Endothelial cell of umbilical vein (primary cell): ENCODE data around the gene ATAD2B. TPM values are rescaled to one million over a fixed set of nuclear protein-coding genes. Genes with fewer than 3 reads are reported as not detected.

ENCODE experiments used
- BruUV-seq: library from RNA; stranded (reverse); fragments of 400-500 nt; replicated peaks from 2 replicates; lab custom pipeline; 2021; lab: Mats Ljungman, UMichigan
- CTCF ChIA-PET: fragments of 300-600, 350-600 bp; sonication (Branson Sonifier 250); formaldehyde crosslinking; loops from one replicate; lab custom pipeline; 2021; ENCODE audit warnings: antibody characterized with exemption, inconsistent platforms; lab: Charles Lee
- POLR2A ChIA-PET: fragments of 300-600, 350-600 bp; sonication (Branson Sonifier 250); formaldehyde crosslinking; loops from one replicate; lab custom pipeline; 2021; ENCODE audit warnings: antibody characterized with exemption, inconsistent platforms; lab: Charles Lee
- DNase-seq: peaks from one replicate; pipeline ENCODE4 v3.0.0-alpha.2; 2011; ENCODE audit warnings: low read depth, low spot score
- FAIRE-seq: peaks from 2 replicates; lab custom pipeline; 2011; peaks lifted over from hg19 to GRCh38; lab: Jason Lieb, UNC
- H2AFZ ChIP-seq: 2 replicates; pipeline ENCODE4 v1.6.0; 2012; ENCODE audit warnings: low read depth, low read length, control low read depth, inconsistent platforms
- H3K27ac ChIP-seq: 2 replicates; pipeline ENCODE4 v1.5.1; 2011; ENCODE audit warnings: low read depth, mild to moderate bottlenecking, control low read depth, low read length, moderate library complexity; ENCODE audit not compliant: insufficient read depth
- H3K27me3 ChIP-seq, 2 experiments: 2 replicates each; pipeline versions ENCODE4 v1.6.0 to v1.6.1; 2011; ENCODE audit warnings: low read length in 2 of 2, mixed read lengths in 1 of 2; ENCODE audit not compliant: control insufficient read depth in 2 of 2, insufficient read depth in 2 of 2
- H3K36me3 ChIP-seq, 2 experiments: 2 replicates in 1 of 2; 3 replicates in 1 of 2; pipeline ENCODE4 v1.5.1; 2011; ENCODE audit warnings: low read length in 2 of 2, mild to moderate bottlenecking in 1 of 2, moderate library complexity in 1 of 2; ENCODE audit not compliant: control insufficient read depth in 2 of 2, insufficient read depth in 2 of 2; ENCODE audit errors: extremely low read depth in 1 of 2
- H3K4me1 ChIP-seq: 3 replicates; pipeline ENCODE4 v1.5.1; 2011; ENCODE audit warnings: mild to moderate bottlenecking, low read length; ENCODE audit not compliant: control insufficient read depth, insufficient read depth; ENCODE audit errors: extremely low read depth
- H3K4me2 ChIP-seq: 2 replicates; pipeline ENCODE4 v1.6.1; 2011; ENCODE audit warnings: low read length, control low read depth, mixed read lengths; ENCODE audit not compliant: insufficient read depth
- H3K4me3 ChIP-seq, 3 experiments: fragments of 200-600 bp in 1 of 3; sonication (generic), shearing (Covaris generic) in 1 of 3; replicated peaks in 1 of 3; 2 replicates each; pipeline ENCODE4 v1.5.1; 2011 to 2016; ENCODE audit warnings: control low read depth in 3 of 3, low read length in 3 of 3, mild to moderate bottlenecking in 2 of 3, inconsistent platforms in 1 of 3, low read depth in 1 of 3, moderate library complexity in 1 of 3; ENCODE audit not compliant: insufficient read depth in 1 of 3
- H3K79me2 ChIP-seq: 2 replicates; pipeline ENCODE4 v1.6.0; 2012; ENCODE audit warnings: low read length, inconsistent platforms; ENCODE audit not compliant: control insufficient read depth, insufficient read depth
- H3K9ac ChIP-seq: replicated peaks from 2 replicates; pipeline ENCODE3; 2011; ENCODE audit warnings: low read length, control low read depth; ENCODE audit not compliant: insufficient read depth; ENCODE audit errors: extremely low read depth
- H3K9me1 ChIP-seq: replicated peaks from 3 replicates; pipeline ENCODE4 v1.6.0; 2011; ENCODE audit warnings: mild to moderate bottlenecking, low read length; ENCODE audit not compliant: control insufficient read depth, insufficient read depth; ENCODE audit errors: extremely low read depth
- H3K9me3 ChIP-seq: replicated peaks from 2 replicates; pipeline ENCODE4 v1.5.1; 2012; ENCODE audit warnings: low read length, inconsistent platforms; ENCODE audit not compliant: control insufficient read depth, insufficient read depth
- H4K20me1 ChIP-seq: replicated peaks from 2 replicates; pipeline ENCODE3; 2011; ENCODE audit warnings: mild to moderate bottlenecking, low read length; ENCODE audit not compliant: control insufficient read depth, insufficient read depth; ENCODE audit errors: extremely low read depth
- EZH2 ChIP-seq: IDR thresholded peaks from 2 replicates; pipeline ENCODE4 v1.6.1; 2012; ENCODE audit warnings: borderline replicate concordance, low read depth, mild to moderate bottlenecking, moderate library complexity, low read length, inconsistent platforms; ENCODE audit not compliant: severe bottlenecking
- FOS ChIP-seq: IDR thresholded peaks from 2 replicates; pipeline ENCODE4 v1.6.1; 2011; ENCODE audit warnings: mild to moderate bottlenecking, low read length, moderate library complexity, borderline replicate concordance; ENCODE audit not compliant: insufficient read depth
- GATA2 ChIP-seq: IDR thresholded peaks from 2 replicates; pipeline ENCODE4 v1.7.0; 2011; ENCODE audit warnings: low read depth, mild to moderate bottlenecking, moderate library complexity, mixed read lengths, low read length; ENCODE audit not compliant: insufficient read length, insufficient read depth
- JUN ChIP-seq: IDR thresholded peaks from 2 replicates; pipeline ENCODE4 v1.6.1; 2011; ENCODE audit warnings: borderline replicate concordance, low read depth; ENCODE audit not compliant: insufficient read length, insufficient read depth
- MYC ChIP-seq: IDR thresholded peaks from one replicate; pipeline ENCODE4 v1.6.1; 2011; ENCODE audit warnings: mild to moderate bottlenecking, low read depth, low read length
- POLR2A ChIP-seq: IDR thresholded peaks from 2 replicates; pipeline ENCODE4 v1.6.1; 2012; ENCODE audit warnings: low read depth, mild to moderate bottlenecking, control low read depth, low read length
- POLR2AphosphoS5 ChIP-seq: IDR thresholded peaks from 2 replicates; pipeline ENCODE4 v1.6.1; 2012; ENCODE audit warnings: low read depth, mild to moderate bottlenecking, control low read depth, low read length, moderate library complexity; ENCODE audit not compliant: insufficient read depth
- dilution Hi-C: fragments of 300-500 bp; cut with MboI; formaldehyde crosslinking; loops from one replicate; pipeline ENCODE4 v1.15.0; 2019; ENCODE audit warnings: low sequenced_read_pairs; ENCODE audit not compliant: extremely low pct_ligation_motif_present
- intact Hi-C: fragments of 100-400 bp; cut with micrococcal nuclease; formaldehyde crosslinking; loops from one replicate; pipeline ENCODE4 v1.10.0; 2022
- polyA plus RNA-seq, 4 experiments: library from polyadenylated mRNA; depleted of rRNA in 3 of 4; stranded (reverse) in 3 of 4; unstranded in 1 of 4; fragments of >200 nt; gene quantifications; 2 replicates each; pipeline versions ENCODE4 v1.2.1 to v1.2.3, GENCODE V29; 2011 to 2012; ENCODE audit warnings: missing spikeins in 1 of 4
- total RNA-seq: library from RNA; stranded (reverse); gene quantifications from 2 replicates; pipeline ENCODE4 v1.2.3, GENCODE V29; 2021
- TF ChIP-seq, protein P1 (sequence below), 2 donors: IDR thresholded peaks; 1 replicate in 1 of 2; 2 replicates in 1 of 2; pipeline ENCODE4 v1.5.1; 2011; ENCODE audit warnings: low read length in 2 of 2, mild to moderate bottlenecking in 2 of 2, moderate library complexity in 2 of 2, control low read depth in 1 of 2, inconsistent platforms in 1 of 2, low read depth in 1 of 2; ENCODE audit not compliant: insufficient read depth in 1 of 2; ENCODE audit errors: extremely low read depth in 1 of 2
- TF ChIP-seq, protein P2 (sequence below): IDR thresholded peaks from 2 replicates; pipeline ENCODE4 v1.6.1; 2011; ENCODE audit not compliant: insufficient read depth, insufficient read length

The ATAD2B gene
- total and polyA plus RNA-seq, 2 donors (not counting 3 experiments of a cell fraction or from before 2014, with no cell fraction given) = 2.5 to 19.1 TPM

DNA sequence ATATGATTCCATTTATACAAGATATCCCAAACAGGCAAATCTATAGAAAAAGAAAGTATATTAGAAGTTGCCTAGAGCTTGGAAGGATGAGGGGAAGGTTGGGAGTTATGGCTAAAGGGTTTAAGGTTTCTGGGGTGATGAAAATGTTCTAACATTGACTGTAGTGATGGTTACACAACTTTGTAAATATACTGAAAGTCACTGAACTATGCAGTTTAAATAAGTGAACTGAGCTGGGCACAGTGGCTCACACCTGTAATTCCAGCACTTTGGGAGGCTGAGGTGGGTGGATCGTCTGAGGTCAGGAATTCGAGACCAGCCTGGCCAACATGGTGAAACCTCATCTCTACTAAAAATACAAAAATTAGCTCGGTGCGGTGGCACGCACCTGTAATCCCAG is 91.5 kb downstream of the ATAD2B start:
- dilution Hi-C loops (no loop called here), intact Hi-C loops (no loop called here)
- Histone ChIP-seq H3K4me3 (no peak overlapping the region), H3K4me1 (no peaks in the 10 kb centered on the region), H3K4me2 (no peak overlapping the region), H3K9me1 (no peaks in the 10 kb centered on the region), H3K9ac (no peak overlapping the region), H3K36me3 (peaks cover 0 to 7% of the 10 kb centered on the region in 2 experiments), H3K27me3 (no peaks in the 10 kb centered on the region), H3K9me3 (no peaks in the 10 kb centered on the region), H3K27ac (no peak overlapping the region), H2AFZ (no peak overlapping the region), H3K79me2 (no peaks in the 10 kb centered on the region), H4K20me1 (no peaks in the 10 kb centered on the region)
- POLR2A ChIA-PET = no interaction called here
- CTCF ChIA-PET = interaction anchor here (1.2 to 3.1 kb wide), 2 partner anchors 11 to 19 kb away, joined by 5 to 29 read pairs; no protein-coding TSS in a partner anchor
- FAIRE-seq (no peak), DNase-seq (no peak)
- TF ChIP-seq MYC (no peak), GATA2 (no peak), JUN (no peak), POLR2AphosphoS5 (no peak), EZH2 (no peak), FOS (no peak), POLR2A (no peak)
- TF ChIP-seq, protein P1, sequence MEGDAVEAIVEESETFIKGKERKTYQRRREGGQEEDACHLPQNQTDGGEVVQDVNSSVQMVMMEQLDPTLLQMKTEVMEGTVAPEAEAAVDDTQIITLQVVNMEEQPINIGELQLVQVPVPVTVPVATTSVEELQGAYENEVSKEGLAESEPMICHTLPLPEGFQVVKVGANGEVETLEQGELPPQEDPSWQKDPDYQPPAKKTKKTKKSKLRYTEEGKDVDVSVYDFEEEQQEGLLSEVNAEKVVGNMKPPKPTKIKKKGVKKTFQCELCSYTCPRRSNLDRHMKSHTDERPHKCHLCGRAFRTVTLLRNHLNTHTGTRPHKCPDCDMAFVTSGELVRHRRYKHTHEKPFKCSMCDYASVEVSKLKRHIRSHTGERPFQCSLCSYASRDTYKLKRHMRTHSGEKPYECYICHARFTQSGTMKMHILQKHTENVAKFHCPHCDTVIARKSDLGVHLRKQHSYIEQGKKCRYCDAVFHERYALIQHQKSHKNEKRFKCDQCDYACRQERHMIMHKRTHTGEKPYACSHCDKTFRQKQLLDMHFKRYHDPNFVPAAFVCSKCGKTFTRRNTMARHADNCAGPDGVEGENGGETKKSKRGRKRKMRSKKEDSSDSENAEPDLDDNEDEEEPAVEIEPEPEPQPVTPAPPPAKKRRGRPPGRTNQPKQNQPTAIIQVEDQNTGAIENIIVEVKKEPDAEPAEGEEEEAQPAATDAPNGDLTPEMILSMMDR (IDR thresholded peaks at IDR 0.05; ENCODE audit: extremely low read depth in 1 of 2, insufficient read depth in 1 of 2, low read depth in 1 of 2, low read length in 2 of 2) = no peak
- TF ChIP-seq, protein P2, sequence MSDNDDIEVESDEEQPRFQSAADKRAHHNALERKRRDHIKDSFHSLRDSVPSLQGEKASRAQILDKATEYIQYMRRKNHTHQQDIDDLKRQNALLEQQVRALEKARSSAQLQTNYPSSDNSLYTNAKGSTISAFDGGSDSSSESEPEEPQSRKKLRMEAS = no peak
- BruUV-seq = no TSS peak
